G401 (cell line): ENCODE data around the gene OR5H14. TPM values are rescaled to one million over a fixed set of nuclear protein-coding genes. Genes with fewer than 3 reads are reported as not detected.
"Not testable (repeated sequence)": the region's sequence is repeated elsewhere in the genome, so short reads cannot be mapped to it uniquely, and the experiment has no call there.

ENCODE experiments used
- DNase-seq: peaks from one replicate; pipeline ENCODE4 v3.0.0-alpha.2; 2015; ENCODE audit warnings: low spot score
- in situ Hi-C: cut with HindIII; loops from 2 replicates; pipeline ENCODE4 v1.10.0; 2016; ENCODE audit warnings: low sequenced_read_pairs, mixed read lengths
- total RNA-seq: library from RNA; depleted of rRNA; stranded (reverse); fragments of >200 nt; shearing (Covaris generic); gene quantifications from 2 replicates; pipeline ENCODE4 v1.2.3, GENCODE V29; 2014; rRNA removed

OR5H14 gene
- total RNA-seq, 1 experiment from 2014 or later, result not detected

DNA sequence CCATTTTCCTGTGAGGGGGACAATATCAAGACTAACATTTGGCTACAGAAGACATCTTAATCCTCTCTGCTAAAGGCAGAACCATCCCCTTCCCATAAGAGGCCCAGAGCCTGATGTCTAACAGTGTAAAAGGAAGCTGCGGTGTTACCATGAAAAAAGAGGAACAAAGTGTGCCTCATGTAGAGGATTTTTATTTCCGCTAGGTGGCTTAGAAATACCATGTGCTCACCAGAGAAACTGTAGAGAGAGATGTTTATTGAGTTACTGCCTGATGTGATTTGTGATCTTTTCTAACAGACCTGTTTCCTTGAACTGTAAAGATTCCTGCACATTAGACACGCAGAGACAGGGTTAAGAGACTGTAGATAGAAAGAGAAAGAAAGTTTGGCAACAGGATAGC, 41.3 kb downstream of the OR5H14 start:
- in situ Hi-C loops, result no loop called here
- no peak for DNase-seq

- DNase-seq, in situ Hi-C loops: not testable (repeated sequence)
These were observed 43.6 kb downstream of the OR5H14 start for GRCh38 chr3:98190911-98191310.

DNA sequence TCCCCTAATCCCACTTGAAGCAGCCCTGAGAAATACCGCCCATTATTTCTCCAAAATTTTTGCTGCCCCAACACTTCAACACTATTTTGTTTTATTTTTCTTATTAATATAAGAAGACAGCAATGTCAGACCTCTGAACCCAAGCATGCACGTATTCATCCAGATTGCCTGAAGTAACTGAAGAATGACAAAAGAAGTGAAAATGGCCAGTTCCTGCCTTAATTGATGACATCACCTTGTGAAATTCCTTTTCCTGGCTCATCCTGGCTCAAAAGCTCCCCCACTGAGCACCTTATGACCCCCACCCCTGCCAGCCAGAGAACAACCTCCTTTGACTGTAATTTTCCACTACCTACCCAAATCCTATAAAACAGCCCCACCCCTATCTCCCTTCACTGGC, 49.0 kb downstream of the OR5H14 start:
- in situ Hi-C loops, DNase-seq: not testable (repeated sequence)

DNA sequence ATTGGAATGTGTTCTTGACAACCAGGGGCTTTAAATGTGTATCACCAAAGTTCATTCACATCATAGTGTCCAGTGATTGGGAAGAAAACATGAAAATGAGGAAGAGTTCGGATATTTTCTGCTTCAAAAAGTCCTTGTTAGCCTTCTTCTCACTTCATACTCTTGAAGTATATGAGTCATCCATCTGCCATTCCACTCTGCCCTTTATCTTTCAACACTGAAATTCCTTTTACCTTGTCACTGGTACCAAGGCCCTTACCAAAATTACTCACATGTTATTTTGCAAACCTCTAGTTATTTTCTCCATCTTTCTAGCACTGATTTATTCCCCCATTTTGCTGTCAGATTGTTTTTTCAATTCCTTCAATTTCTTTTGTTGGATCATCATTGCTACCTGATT, 51.7 kb downstream of the OR5H14 start:
- no peak for DNase-seq
- in situ Hi-C loops, result no loop called here

Other genes starting within 250 kb of the OR5H14 start
- 28.3 and 32.3 TPM in 2 replicates for gene RIOX2, start 175.0 kb upstream of the OR5H14 start, total RNA-seq
- not detected in 2 replicates for gene GABRR3, start 112.2 kb upstream of the OR5H14 start, total RNA-seq
- not detected in 2 replicates for gene OR5AC2, start 60.3 kb upstream of the OR5H14 start, total RNA-seq
- not detected in 2 replicates for gene OR5H1, start 16.8 kb upstream of the OR5H14 start, total RNA-seq
- gene OR5H15, start 19.2 kb downstream of the OR5H14 start, total RNA-seq, result not detected in 2 replicates
- not detected in 2 replicates for gene OR5H6, start 116.8 kb downstream of the OR5H14 start, total RNA-seq
- not detected in 2 replicates for gene OR5H2, start 135.0 kb downstream of the OR5H14 start, total RNA-seq
- gene OR5K4, start 206.4 kb downstream of the OR5H14 start, total RNA-seq, result not detected in 2 replicates
- gene OR5K3, start 243.2 kb downstream of the OR5H14 start, total RNA-seq, result not detected in 2 replicates